Panc1 (cell line): ENCODE data around the gene AGT.

Source experiments
- CTCF ChIP-seq: fragments of 450-650 bp; IDR thresholded peaks from 2 replicates; pipeline ENCODE4 v1.5.1; 2017; ENCODE audit warnings: mild to moderate bottlenecking
- POLR2AphosphoS5 ChIP-seq: IDR thresholded peaks from 2 replicates; pipeline ENCODE4 v1.6.1; 2012; ENCODE audit warnings: mild to moderate bottlenecking, low read depth, low read length, moderate library complexity

GRCh38 chr1:230752407-230752806 lies 38.5 kb upstream of the AGT start:
- TF ChIP-seq POLR2AphosphoS5: no peak
- TF ChIP-seq CTCF: no peak
